Measurements from ENCODE around the gene LACTB. TPM values are rescaled to one million over a fixed set of nuclear protein-coding genes. Genes with fewer than 3 reads are reported as not detected.

LACTB gene
- polyA plus RNA-seq, 1 experiment, result 8.1 TPM

- ChIA-PET POLR2A (no interaction called here), CTCF (interaction anchor here (0.9 to 1.0 kb wide), 2 partner anchors 9 to 27 kb away, joined by 3 read pairs; no protein-coding TSS in a partner anchor)
- DNase-seq (ENCODE audit: low read depth), result no peak
- Histone ChIP-seq H3K36me3 (ENCODE audit: control insufficient read depth, insufficient read depth, low read length) (no peaks in the 10 kb centered on the region), H3K4me3 (ENCODE audit: low read depth, low read length) (no peak overlapping the region), H3K27me3 (ENCODE audit: control insufficient read depth, insufficient read depth, low read length) (no peaks in the 10 kb centered on the region)
- TF ChIP-seq CTCF (IDR thresholded peaks at IDR 0.05; ENCODE audit: insufficient read depth, low read depth, low read length), result no peak
Observed at GRCh38 chr15:63165166-63165859, 43.7 kb downstream of the LACTB start.

GRCh38 chr15:63166219-63166618, 44.6 kb downstream of the LACTB start:
- DNase-seq (ENCODE audit: low read depth), result no peak
- ChIA-PET POLR2A (interaction anchor here (0.5 kb wide), 1 partner anchor 1869 kb away, joined by 3 read pairs; no protein-coding TSS in a partner anchor), CTCF (interaction anchor here (0.6 to 1.2 kb wide), 6 partner anchors 8 to 113 kb away, joined by 3 to 4 read pairs (median 3); no protein-coding TSS in a partner anchor)
- H3K4me3 ChIP-seq (ENCODE audit: low read depth, low read length), result no peak overlapping the region
- TF ChIP-seq CTCF (IDR thresholded peaks at IDR 0.05; ENCODE audit: insufficient read depth, low read depth, low read length), result no peak
- H3K36me3 ChIP-seq (ENCODE audit: control insufficient read depth, insufficient read depth, low read length), result no peaks in the 10 kb centered on the region
- H3K27me3 ChIP-seq (ENCODE audit: control insufficient read depth, insufficient read depth, low read length), result no peaks in the 10 kb centered on the region

GRCh38 chr15:63169788-63170187, 48.1 kb downstream of the LACTB start:
- Histone ChIP-seq H3K27me3 (ENCODE audit: control insufficient read depth, insufficient read depth, low read length) (no peaks in the 10 kb centered on the region), H3K4me3 (ENCODE audit: low read depth, low read length) (no peak overlapping the region), H3K36me3 (ENCODE audit: control insufficient read depth, insufficient read depth, low read length) (no peaks in the 10 kb centered on the region)
- TF ChIP-seq CTCF (IDR thresholded peaks at IDR 0.05; ENCODE audit: insufficient read depth, low read depth, low read length), result no peak
- CTCF ChIA-PET, result no interaction called here
- POLR2A ChIA-PET, result no interaction called here
- DNase-seq (ENCODE audit: low read depth), result no peak

- Histone ChIP-seq H3K36me3 (ENCODE audit: control insufficient read depth, insufficient read depth, low read length) (no peaks in the 10 kb centered on the region), H3K27me3 (ENCODE audit: control insufficient read depth, insufficient read depth, low read length) (no peaks in the 10 kb centered on the region), H3K4me3 (ENCODE audit: low read depth, low read length) (no peak overlapping the region)
- ChIA-PET POLR2A (no interaction called here), CTCF (interaction anchor here (0.7 to 1.2 kb wide), 2 partner anchors 13 to 126 kb away, joined by 3 read pairs; no protein-coding TSS in a partner anchor)
- TF ChIP-seq CTCF (IDR thresholded peaks at IDR 0.05; ENCODE audit: insufficient read depth, low read depth, low read length), result no peak
- DNase-seq (ENCODE audit: low read depth), result no peak
Observed at GRCh38 chr15:63172376-63172775, 50.7 kb downstream of the LACTB start.

GRCh38 chr15:63172851-63173451, 51.3 kb downstream of the LACTB start:
- H3K4me3 ChIP-seq (ENCODE audit: low read depth, low read length), result no peak overlapping the region
- POLR2A ChIA-PET, result no interaction called here
- no peaks in the 10 kb centered on the region for H3K36me3 ChIP-seq (ENCODE audit: control insufficient read depth, insufficient read depth, low read length)
- TF ChIP-seq CTCF (IDR thresholded peaks at IDR 0.05; ENCODE audit: insufficient read depth, low read depth, low read length), result no peak
- H3K27me3 ChIP-seq (ENCODE audit: control insufficient read depth, insufficient read depth, low read length), result no peaks in the 10 kb centered on the region
- DNase-seq (ENCODE audit: low read depth), result no peak
- CTCF ChIA-PET, result interaction anchor here (0.7 to 1.2 kb wide), 2 partner anchors 12 to 126 kb away, joined by 3 read pairs; no protein-coding TSS in a partner anchor

Data from BJ (cell line).